ENCODE results near the gene HDDC3. TPM values are rescaled to one million over a fixed set of nuclear protein-coding genes. Genes with fewer than 3 reads are reported as not detected.

HDDC3 gene
- total RNA-seq, 1 experiment from 2014 or later: 13.3 TPM

GRCh38 chr15:90962021-90962420 lies 29.7 kb upstream of the HDDC3 start:
- Histone ChIP-seq H3K27ac (ENCODE audit: insufficient read length, low read depth, low read length) (no peak overlapping the region), H3K9ac (ENCODE audit: extremely low read depth, insufficient read length, low read length) (no peak overlapping the region), H2BK12ac (ENCODE audit: insufficient read length, low read depth, low read length) (no peak overlapping the region), H3K18ac (ENCODE audit: insufficient read length, low read depth, low read length) (no peak overlapping the region), H3K27me3 (ENCODE audit: insufficient read depth, low read length) (no peaks in the 10 kb centered on the region), H3T11ph (ENCODE audit: low read length) (no peak overlapping the region), H3K14ac (ENCODE audit: insufficient read depth, low read length) (no peak overlapping the region), H4K8ac (replicated peaks; ENCODE audit: insufficient read length, low read depth, low read length) (no peak overlapping the region), H2BK20ac (ENCODE audit: low read depth, low read length, poor library complexity, severe bottlenecking) (no peak overlapping the region), H3K4ac (ENCODE audit: low read depth, low read length) (no peak overlapping the region), H3K4me2 (ENCODE audit: insufficient read depth, insufficient read length, low read length) (no peak overlapping the region), H4K91ac (ENCODE audit: insufficient read length, low read depth, low read length) (no peak overlapping the region), H4K5ac (ENCODE audit: insufficient read length, low read depth, low read length) (no peak overlapping the region), H2AK5ac (ENCODE audit: insufficient read length, low read length) (no peak overlapping the region), H3K56ac (ENCODE audit: insufficient read length, low read depth, low read length) (no peak overlapping the region), H2BK5ac (ENCODE audit: insufficient read length, low read length) (no peak overlapping the region), H3K79me1 (ENCODE audit: insufficient read depth, low read depth, low read length, poor library complexity, severe bottlenecking) (no peaks in the 10 kb centered on the region), H3K4me1 (ENCODE audit: insufficient read depth, low read length) (peaks cover 3% of the 10 kb centered on the region; the same call in 1 of the 2 replicates), H2BK15ac (ENCODE audit: low read depth, low read length) (no peak overlapping the region), H2BK120ac (ENCODE audit: low read depth, low read length, poor library complexity, severe bottlenecking) (no peak overlapping the region), H2AFZ (ENCODE audit: low read length) (no peak overlapping the region), H3K79me2 (ENCODE audit: insufficient read depth, low read length) (no peaks in the 10 kb centered on the region), H3K23me2 (ENCODE audit: insufficient read length, low read depth, low read length, poor library complexity, severe bottlenecking) (no peaks in the 10 kb centered on the region), H3K9me3 (ENCODE audit: control insufficient read depth, low read depth, low read length) (no peaks in the 10 kb centered on the region), H4K20me1 (ENCODE audit: control insufficient read depth, insufficient read depth, insufficient read length) (no peaks in the 10 kb centered on the region), H3K23ac (ENCODE audit: insufficient read length, low read depth, low read length) (no peak overlapping the region)
- Mint-ChIP-seq H3K27me3 (ENCODE audit: low read depth) (no peaks in the 10 kb centered on the region), H3K4me1 (peaks cover 6 to 7% of the 10 kb centered on the region in 2 experiments), H3K9me3 (no peaks in the 10 kb centered on the region), H3K27ac (no peak overlapping the region), H3K36me3 (ENCODE audit: insufficient read depth in 1 of 3, low read depth in 3 of 3) (peaks cover 14 to 70% (median 65%) of the 10 kb centered on the region in 3 experiments), H3K4me3 (no peak overlapping the region)
- DNase-seq: no peak
- WGBS (ENCODE audit: extremely low coverage, insufficient read length, low lambda C conversion rate): no CpG with 5 or more reads among the region's 4 CpGs
- TF ChIP-seq, protein P1, sequence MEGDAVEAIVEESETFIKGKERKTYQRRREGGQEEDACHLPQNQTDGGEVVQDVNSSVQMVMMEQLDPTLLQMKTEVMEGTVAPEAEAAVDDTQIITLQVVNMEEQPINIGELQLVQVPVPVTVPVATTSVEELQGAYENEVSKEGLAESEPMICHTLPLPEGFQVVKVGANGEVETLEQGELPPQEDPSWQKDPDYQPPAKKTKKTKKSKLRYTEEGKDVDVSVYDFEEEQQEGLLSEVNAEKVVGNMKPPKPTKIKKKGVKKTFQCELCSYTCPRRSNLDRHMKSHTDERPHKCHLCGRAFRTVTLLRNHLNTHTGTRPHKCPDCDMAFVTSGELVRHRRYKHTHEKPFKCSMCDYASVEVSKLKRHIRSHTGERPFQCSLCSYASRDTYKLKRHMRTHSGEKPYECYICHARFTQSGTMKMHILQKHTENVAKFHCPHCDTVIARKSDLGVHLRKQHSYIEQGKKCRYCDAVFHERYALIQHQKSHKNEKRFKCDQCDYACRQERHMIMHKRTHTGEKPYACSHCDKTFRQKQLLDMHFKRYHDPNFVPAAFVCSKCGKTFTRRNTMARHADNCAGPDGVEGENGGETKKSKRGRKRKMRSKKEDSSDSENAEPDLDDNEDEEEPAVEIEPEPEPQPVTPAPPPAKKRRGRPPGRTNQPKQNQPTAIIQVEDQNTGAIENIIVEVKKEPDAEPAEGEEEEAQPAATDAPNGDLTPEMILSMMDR (conservative IDR thresholded peaks at IDR 0.05): no peak
